HUES64 (cell line): ENCODE results near the gene TSPAN9.

Source experiments
- H3K27ac ChIP-seq: 2 replicates; pipeline ENCODE4 v1.7.0; 2013; ENCODE audit warnings: low read depth, low read length, inconsistent platforms
- H3K27me3 ChIP-seq: 2 replicates; pipeline ENCODE4 v1.6.1; 2013; ENCODE audit warnings: mild to moderate bottlenecking, low read length; ENCODE audit not compliant: insufficient read depth
- H3K36me3 ChIP-seq: 2 replicates; pipeline ENCODE4 v1.6.1; 2013; ENCODE audit warnings: mild to moderate bottlenecking, low read length; ENCODE audit not compliant: insufficient read depth
- H3K4me1 ChIP-seq: 2 replicates; pipeline ENCODE4 v1.6.1; 2013; ENCODE audit warnings: mild to moderate bottlenecking, low read length, moderate library complexity; ENCODE audit not compliant: insufficient read depth
- H3K4me3 ChIP-seq: 2 replicates; pipeline ENCODE4 v1.5.1; 2013; ENCODE audit warnings: mild to moderate bottlenecking, low read length, moderate library complexity
- H3K9ac ChIP-seq: 2 replicates; pipeline ENCODE4 v1.6.1; 2013; ENCODE audit warnings: mild to moderate bottlenecking, low read depth, low read length
- H3K9me3 ChIP-seq: 2 replicates; pipeline ENCODE4 v1.6.1; 2013; ENCODE audit warnings: low read depth, low read length; ENCODE audit not compliant: insufficient read depth
- WGBS: fragments of 150-250, 120-280 bp; methylation state at CpG from one replicate; pipeline ENCODE4 v1.1.7; 2013; ENCODE audit warnings: missing lambda C conversion rate; 5-methylcytosine and 5-hydroxymethylcytosine counted together

Gene TSPAN9

GRCh38 chr12:3161861-3162260 lies 84.7 kb downstream of the TSPAN9 start:
- Histone ChIP-seq H3K27ac (no peak overlapping the region), H3K27me3 (no peaks in the 10 kb centered on the region)
- 69% methylated on average over 6 of the region's 6 CpGs for WGBS

DNA sequence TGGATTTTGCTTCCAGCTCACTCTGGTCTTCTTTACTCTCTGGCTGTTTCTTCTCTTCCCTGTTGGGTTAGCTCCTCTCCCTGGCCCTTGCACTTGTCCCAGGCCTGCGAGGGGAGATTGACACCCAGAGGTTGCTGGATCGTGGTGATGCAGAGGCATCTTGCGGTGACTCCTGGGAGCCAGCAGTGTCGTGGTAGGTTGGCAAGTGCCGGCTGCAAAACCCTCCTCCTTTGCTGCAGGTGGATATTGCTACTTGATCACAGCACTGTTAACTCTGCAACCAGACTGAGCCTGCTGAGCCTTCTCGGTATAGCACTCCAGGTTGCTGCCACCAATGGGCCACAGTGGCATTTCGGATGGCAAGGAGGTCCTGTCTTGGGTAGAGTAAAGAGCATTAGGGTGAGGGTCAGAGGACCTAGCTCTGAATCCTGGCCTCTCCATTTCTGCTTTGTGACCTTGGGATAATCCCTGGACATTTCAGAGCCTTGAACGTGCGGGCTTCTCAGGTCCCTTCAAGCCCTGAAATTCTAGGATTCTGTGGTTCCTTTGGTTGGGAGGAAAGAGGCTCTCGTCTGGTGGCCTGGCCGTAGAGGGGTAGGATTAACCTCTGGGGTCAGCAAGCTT lies 87.4 kb downstream of the TSPAN9 start:
- Histone ChIP-seq H3K27me3 (no peaks in the 10 kb centered on the region), H3K4me3 (no peak overlapping the region), H3K27ac (no peak overlapping the region), H3K9me3 (peaks cover 13% of the 10 kb centered on the region), H3K9ac (no peak overlapping the region), H3K36me3 (no peaks in the 10 kb centered on the region), H3K4me1 (peaks cover 13% of the 10 kb centered on the region)
- 79% methylated on average over 11 of the region's 11 CpGs for WGBS

More at GRCh38 chr12:3161861-3162260, 84.7 kb downstream of the TSPAN9 start:
- H3K9me3 ChIP-seq: peaks cover 13% of the 10 kb centered on the region
- no peak overlapping the region for H3K4me3 ChIP-seq
- peaks cover 10% of the 10 kb centered on the region for H3K4me1 ChIP-seq
- no peaks in the 10 kb centered on the region for H3K36me3 ChIP-seq
- H3K9ac ChIP-seq: no peak overlapping the region

GRCh38 chr12:3165078-3165980 lies 88.2 kb downstream of the TSPAN9 start:
- 89% methylated on average over 22 of the region's 22 CpGs for WGBS

DNA sequence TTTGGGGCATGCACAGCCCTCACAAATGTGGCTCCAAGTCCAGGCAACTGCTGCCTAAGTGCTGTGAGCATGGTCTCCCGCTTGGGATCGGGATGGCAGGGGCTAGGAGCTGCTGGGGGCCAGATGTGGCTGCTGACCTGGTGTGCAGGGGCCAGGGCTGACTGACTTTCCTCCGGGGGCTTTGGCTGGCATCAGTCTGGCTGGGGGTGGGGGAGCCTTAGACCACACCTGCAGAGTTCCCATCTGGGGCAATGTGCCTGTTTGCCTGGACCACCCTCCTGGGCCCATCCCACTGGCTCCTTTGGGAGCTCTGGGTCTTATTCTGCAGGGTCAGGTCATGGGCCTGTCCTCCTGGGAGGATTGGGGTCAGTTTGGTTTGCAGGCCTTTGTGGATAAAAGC lies 90.5 kb downstream of the TSPAN9 start:
- peaks cover 36% of the 10 kb centered on the region for H3K4me1 ChIP-seq
- H3K36me3 ChIP-seq: no peaks in the 10 kb centered on the region
- 99% methylated on average over 3 of the region's 3 CpGs for WGBS
- no peaks in the 10 kb centered on the region for H3K27me3 ChIP-seq
- no peak overlapping the region for H3K9ac ChIP-seq
- H3K9me3 ChIP-seq: no peaks in the 10 kb centered on the region
- no peak overlapping the region for H3K4me3 ChIP-seq
- H3K27ac ChIP-seq: no peak overlapping the region

More at GRCh38 chr12:3165078-3165980, 88.2 kb downstream of the TSPAN9 start:
- H3K27ac ChIP-seq: no peak overlapping the region
- H3K9ac ChIP-seq: no peak overlapping the region
- no peaks in the 10 kb centered on the region for H3K27me3 ChIP-seq
- H3K9me3 ChIP-seq: peaks cover 13% of the 10 kb centered on the region
- peaks cover 14% of the 10 kb centered on the region for H3K4me1 ChIP-seq
- H3K36me3 ChIP-seq: no peaks in the 10 kb centered on the region
- H3K4me3 ChIP-seq: no peak overlapping the region

DNA sequence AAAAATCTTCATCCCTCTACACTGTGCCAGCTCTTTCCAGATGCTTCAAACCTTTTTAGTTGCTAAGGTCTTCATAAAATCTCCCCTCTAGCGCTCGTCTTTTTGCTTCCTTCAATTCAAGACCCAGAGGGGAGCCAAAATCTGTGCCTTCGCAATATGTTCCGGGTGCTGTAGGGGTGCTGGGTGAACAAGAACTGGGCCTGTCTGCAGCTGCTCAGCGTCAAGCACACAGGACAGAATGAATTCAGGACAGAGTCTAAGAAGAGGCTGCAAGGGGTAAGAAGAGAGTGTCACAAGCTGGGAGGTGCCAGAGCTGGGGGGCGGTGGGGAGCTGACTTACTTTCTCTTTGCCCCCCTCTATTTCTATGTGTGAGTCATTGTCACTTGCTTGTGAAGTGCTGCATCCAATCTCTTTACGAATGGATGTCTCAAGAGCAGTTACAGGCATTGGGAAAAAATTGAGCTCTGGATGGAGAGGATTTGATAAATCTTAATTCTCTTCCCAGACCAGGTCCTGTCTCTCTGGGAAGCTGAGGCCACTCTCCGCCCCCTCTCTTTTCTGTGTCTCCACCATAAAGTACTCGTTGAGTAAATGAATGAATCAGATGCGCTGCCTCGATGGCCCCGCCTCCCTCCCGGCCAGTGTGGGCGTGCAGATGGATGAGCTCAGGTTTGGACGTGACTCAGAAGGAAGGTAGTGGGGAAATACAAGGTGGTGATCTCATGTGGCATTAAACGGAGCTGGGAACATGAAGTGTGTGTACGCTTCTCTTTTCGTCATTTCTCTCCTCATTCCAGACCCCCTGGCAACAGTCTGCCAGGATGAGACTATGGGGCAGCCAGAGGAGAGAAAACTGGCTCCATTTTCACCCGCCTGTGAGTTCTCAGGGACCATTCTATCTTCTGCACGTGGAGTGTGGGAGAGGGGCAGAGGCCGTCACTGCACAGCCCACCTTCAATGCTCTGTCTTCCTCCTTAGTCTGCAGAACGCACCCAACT lies 91.3 kb downstream of the TSPAN9 start:
- no peaks in the 10 kb centered on the region for H3K36me3 ChIP-seq
- 67% methylated on average over 22 of the region's 22 CpGs for WGBS
- no peak overlapping the region for H3K4me3 ChIP-seq

GRCh38 chr12:3170423-3171194 lies 93.4 kb downstream of the TSPAN9 start:
- 82% methylated on average over 20 of the region's 20 CpGs for WGBS

More for the DNA sequence above, 91.3 kb downstream of the TSPAN9 start:
- H3K9me3 ChIP-seq: no peaks in the 10 kb centered on the region
- no peak overlapping the region for H3K9ac ChIP-seq
- H3K4me1 ChIP-seq: peaks cover 36% of the 10 kb centered on the region
- H3K27me3 ChIP-seq: no peaks in the 10 kb centered on the region
- H3K27ac ChIP-seq: no peak overlapping the region

GRCh38 chr12:3171195-3171591 lies 94.0 kb downstream of the TSPAN9 start:
- Histone ChIP-seq H3K4me3 (no peak overlapping the region), H3K27me3 (no peaks in the 10 kb centered on the region), H3K9me3 (no peaks in the 10 kb centered on the region), H3K27ac (no peak overlapping the region), H3K36me3 (no peaks in the 10 kb centered on the region), H3K4me1 (peaks cover 31% of the 10 kb centered on the region), H3K9ac (no peak overlapping the region)
- 83% methylated on average over 2 of the region's 4 CpGs for WGBS

More at GRCh38 chr12:3170423-3171194, 93.4 kb downstream of the TSPAN9 start:
- Histone ChIP-seq H3K4me1 (peaks cover 31% of the 10 kb centered on the region), H3K27ac (no peak overlapping the region), H3K27me3 (no peaks in the 10 kb centered on the region), H3K9me3 (no peaks in the 10 kb centered on the region), H3K36me3 (no peaks in the 10 kb centered on the region), H3K4me3 (no peak overlapping the region), H3K9ac (no peak overlapping the region)

DNA sequence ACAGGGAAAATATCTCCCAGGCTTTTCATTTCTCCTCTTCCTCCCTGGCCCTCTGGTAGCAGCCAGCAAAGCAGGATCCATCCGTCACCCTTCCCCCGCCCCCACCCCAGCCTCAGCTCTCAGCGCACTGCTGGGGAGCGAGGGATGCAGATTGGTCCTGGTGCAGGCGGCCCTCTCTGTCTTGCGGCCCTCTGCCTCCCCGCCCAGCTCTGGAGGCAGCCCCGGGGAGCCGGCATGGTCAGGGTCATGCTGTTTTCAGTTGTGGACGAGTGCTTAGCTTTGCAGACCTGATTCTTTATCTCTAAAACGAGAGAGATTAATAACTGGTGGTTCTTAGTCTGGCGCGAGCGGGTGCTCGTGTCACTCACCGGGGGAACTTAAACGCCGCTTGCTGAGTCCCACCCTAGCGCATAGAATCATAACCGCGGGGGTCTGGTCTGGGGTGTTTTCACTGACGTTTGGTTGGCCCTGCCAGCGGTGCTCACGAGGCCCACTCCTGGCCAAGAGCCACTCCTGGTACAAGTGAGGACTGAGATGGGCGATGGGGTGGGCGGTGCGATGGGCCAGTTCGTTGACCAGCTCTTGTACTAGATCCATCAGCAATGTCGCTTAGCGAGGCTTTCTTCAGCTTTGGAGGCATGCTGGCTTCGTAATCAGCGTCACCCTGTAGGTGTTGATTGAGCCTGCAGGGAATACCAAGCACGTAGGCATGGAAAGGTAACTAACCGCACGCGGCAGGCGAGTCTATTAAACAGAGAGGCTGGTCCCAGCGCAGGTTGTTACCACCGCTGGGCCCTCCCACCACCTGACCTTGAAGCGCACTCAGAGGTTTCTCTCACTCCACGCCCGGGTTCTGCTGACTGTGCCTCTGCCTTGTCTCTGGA lies 95.2 kb downstream of the TSPAN9 start:
- peaks cover 31% of the 10 kb centered on the region for H3K4me1 ChIP-seq
- H3K27ac ChIP-seq: no peak overlapping the region
- 70% methylated on average over 42 of the region's 42 CpGs for WGBS
- H3K4me3 ChIP-seq: no peak overlapping the region
- no peaks in the 10 kb centered on the region for H3K36me3 ChIP-seq
- H3K9me3 ChIP-seq: no peaks in the 10 kb centered on the region
- no peak overlapping the region for H3K9ac ChIP-seq
- no peaks in the 10 kb centered on the region for H3K27me3 ChIP-seq

GRCh38 chr12:3173008-3173553 lies 95.9 kb downstream of the TSPAN9 start:
- Histone ChIP-seq H3K36me3 (no peaks in the 10 kb centered on the region), H3K4me3 (no peak overlapping the region), H3K9ac (no peak overlapping the region), H3K9me3 (no peaks in the 10 kb centered on the region), H3K27me3 (no peaks in the 10 kb centered on the region), H3K4me1 (peaks cover 35% of the 10 kb centered on the region), H3K27ac (no peak overlapping the region)
- 89% methylated on average over 14 of the region's 14 CpGs for WGBS
